GM21528 (cell line): Measurements from ENCODE around the gene SLC1A3.
"Not testable (repeated sequence)": the region's sequence is repeated elsewhere in the genome, so short reads cannot be mapped to it uniquely, and the experiment has no call there.

Experiments used
- ATAC-seq: cut with Tn5 transposase; IDR thresholded peaks from one replicate; pipeline ENCODE4 v1.9.1; 2021; ENCODE audit warnings: mild to moderate bottlenecking, moderate library complexity; ENCODE audit not compliant: unreplicated experiment, low FRiP score

SLC1A3 gene

GRCh38 chr5:36630201-36631145, 24.1 kb downstream of the SLC1A3 start:
- ATAC-seq: no peak

GRCh38 chr5:36631154-36631553, 24.7 kb downstream of the SLC1A3 start:
- ATAC-seq: no peak

- ATAC-seq: no peak
Measured at GRCh38 chr5:36631620-36632362, 25.4 kb downstream of the SLC1A3 start.

GRCh38 chr5:36632363-36632664, 25.9 kb downstream of the SLC1A3 start:
- ATAC-seq: no peak

- ATAC-seq: no peak
Measured at GRCh38 chr5:36635721-36636390, 29.4 kb downstream of the SLC1A3 start.

GRCh38 chr5:36637101-36637500, 30.7 kb downstream of the SLC1A3 start:
- ATAC-seq: no peak

- no peak for ATAC-seq
Measured at GRCh38 chr5:36637516-36637915, 31.1 kb downstream of the SLC1A3 start.

- ATAC-seq: no peak
Measured at GRCh38 chr5:36638056-36638455, 31.6 kb downstream of the SLC1A3 start.

GRCh38 chr5:36640949-36641348, 34.5 kb downstream of the SLC1A3 start:
- ATAC-seq: no peak

GRCh38 chr5:36641431-36641830, 35.0 kb downstream of the SLC1A3 start:
- ATAC-seq: no peak

GRCh38 chr5:36642089-36642488, 35.7 kb downstream of the SLC1A3 start:
- ATAC-seq: no peak

GRCh38 chr5:36643162-36643561, 36.8 kb downstream of the SLC1A3 start:
- ATAC-seq: no peak

GRCh38 chr5:36643841-36644240, 37.4 kb downstream of the SLC1A3 start:
- not testable (repeated sequence) for ATAC-seq

- no peak for ATAC-seq
Measured at GRCh38 chr5:36644727-36645126, 38.3 kb downstream of the SLC1A3 start.

- no peak for ATAC-seq
Measured at GRCh38 chr5:36646100-36646499, 39.7 kb downstream of the SLC1A3 start.

GRCh38 chr5:36646507-36647023, 40.2 kb downstream of the SLC1A3 start:
- ATAC-seq: no peak

GRCh38 chr5:36647046-36647445, 40.6 kb downstream of the SLC1A3 start:
- ATAC-seq: no peak

- no peak for ATAC-seq
Measured at GRCh38 chr5:36648426-36648825, 42.0 kb downstream of the SLC1A3 start.

GRCh38 chr5:36651761-36652685, 45.6 kb downstream of the SLC1A3 start:
- no peak for ATAC-seq
